ENCODE results near the gene ESYT1. TPM values are rescaled to one million over a fixed set of nuclear protein-coding genes. Genes with fewer than 3 reads are reported as not detected.

ESYT1 gene
- total and polyA plus RNA-seq, 2 donors (not counting 1 experiment from before 2014, with no cell fraction given) = 182 to 446 TPM

DNA sequence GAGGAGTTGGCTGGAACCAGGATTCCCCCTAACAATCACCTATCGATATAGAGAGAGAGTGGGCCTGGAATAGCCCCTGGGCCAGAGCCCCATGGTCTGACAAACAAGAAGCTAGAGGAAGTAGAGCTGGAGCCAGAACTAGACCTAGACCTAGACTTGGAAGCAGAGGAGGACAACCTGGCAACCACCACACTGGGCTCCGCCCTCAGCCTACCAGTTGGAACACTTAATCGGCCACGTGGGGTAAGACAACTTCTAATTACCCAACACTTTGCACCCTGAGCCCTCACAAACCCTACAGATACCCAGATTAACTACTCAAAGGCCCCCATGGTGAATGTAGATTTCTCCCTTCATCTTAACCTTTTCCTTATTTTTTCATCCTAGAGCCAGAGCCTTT is 28.3 kb upstream of the ESYT1 start:
- Histone ChIP-seq H3K79me2 (ENCODE audit: control insufficient read depth, insufficient read depth, low read length) (peaks cover 4% of the 10 kb centered on the region), H3K36me3 (ENCODE audit: control insufficient read depth, insufficient read depth, low read length) (no peaks in the 10 kb centered on the region), H3K4me3 (replicated peaks in 1 of 4; ENCODE audit: control extremely low read depth in 1 of 4, insufficient read depth in 1 of 4, low read depth in 3 of 4, low read length in 4 of 4) (no peak overlapping the region), H3K9ac (ENCODE audit: insufficient read depth, low read length) (no peak overlapping the region), H3K9me3 (ENCODE audit: control insufficient read depth, insufficient read depth, low read depth, low read length) (no peaks in the 10 kb centered on the region), H3K27me3 (ENCODE audit: control insufficient read depth, insufficient read depth, low read length) (peaks cover 22% of the 10 kb centered on the region), H3K27ac (ENCODE audit: insufficient read depth, low read length) (no peak overlapping the region), H3K4me1 (ENCODE audit: control insufficient read depth, extremely low read depth, insufficient read depth, low read length) (no peaks in the 10 kb centered on the region), H4K20me1 (ENCODE audit: control insufficient read depth, extremely low read depth, insufficient read depth, low read length) (no peaks in the 10 kb centered on the region), H3K4me2 (ENCODE audit: extremely low read depth, insufficient read depth, low read length) (no peak overlapping the region), H2AFZ (ENCODE audit: low read length) (no peak overlapping the region)
- TF ChIP-seq EZH2 (IDR thresholded peaks at IDR 0.05; ENCODE audit: low read length, missing control alignments) = no peak
- TF ChIP-seq, protein P1, sequence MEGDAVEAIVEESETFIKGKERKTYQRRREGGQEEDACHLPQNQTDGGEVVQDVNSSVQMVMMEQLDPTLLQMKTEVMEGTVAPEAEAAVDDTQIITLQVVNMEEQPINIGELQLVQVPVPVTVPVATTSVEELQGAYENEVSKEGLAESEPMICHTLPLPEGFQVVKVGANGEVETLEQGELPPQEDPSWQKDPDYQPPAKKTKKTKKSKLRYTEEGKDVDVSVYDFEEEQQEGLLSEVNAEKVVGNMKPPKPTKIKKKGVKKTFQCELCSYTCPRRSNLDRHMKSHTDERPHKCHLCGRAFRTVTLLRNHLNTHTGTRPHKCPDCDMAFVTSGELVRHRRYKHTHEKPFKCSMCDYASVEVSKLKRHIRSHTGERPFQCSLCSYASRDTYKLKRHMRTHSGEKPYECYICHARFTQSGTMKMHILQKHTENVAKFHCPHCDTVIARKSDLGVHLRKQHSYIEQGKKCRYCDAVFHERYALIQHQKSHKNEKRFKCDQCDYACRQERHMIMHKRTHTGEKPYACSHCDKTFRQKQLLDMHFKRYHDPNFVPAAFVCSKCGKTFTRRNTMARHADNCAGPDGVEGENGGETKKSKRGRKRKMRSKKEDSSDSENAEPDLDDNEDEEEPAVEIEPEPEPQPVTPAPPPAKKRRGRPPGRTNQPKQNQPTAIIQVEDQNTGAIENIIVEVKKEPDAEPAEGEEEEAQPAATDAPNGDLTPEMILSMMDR (conservative IDR thresholded peaks at IDR 0.05 in 1 of 2, IDR thresholded peaks at IDR 0.05 in 1 of 2; ENCODE audit: low read depth in 1 of 2, low read length in 2 of 2) = no peak
- no peak for DNase-seq (ENCODE audit: low read depth in 2 of 2)

DNA sequence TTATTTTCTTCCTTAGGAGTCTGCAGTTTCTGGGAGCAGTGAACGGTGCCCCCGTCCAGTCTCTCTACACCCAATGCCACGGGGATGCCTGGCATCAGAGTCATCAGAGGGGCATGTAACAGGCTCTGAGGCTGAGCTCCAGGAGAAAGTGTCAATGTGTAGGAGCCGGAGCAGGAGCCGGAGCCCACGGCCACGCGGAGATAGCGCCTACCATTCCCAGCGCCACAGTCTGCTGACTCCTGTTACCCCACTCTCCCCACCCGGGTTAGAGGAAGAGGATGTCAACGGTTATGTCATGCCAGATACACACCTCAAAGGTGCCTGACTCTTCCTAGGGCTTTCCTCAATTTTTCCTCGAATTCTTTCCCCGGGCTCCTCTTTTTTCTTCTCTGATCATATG is 27.0 kb upstream of the ESYT1 start:
- no peak overlapping the region for H3K27ac ChIP-seq (ENCODE audit: insufficient read depth, low read length)
- no peak overlapping the region for H2AFZ ChIP-seq (ENCODE audit: low read length)
- no peak overlapping the region for H3K4me3 ChIP-seq (replicated peaks in 1 of 4; ENCODE audit: control extremely low read depth in 1 of 4, insufficient read depth in 1 of 4, low read depth in 3 of 4, low read length in 4 of 4)
- no peaks in the 10 kb centered on the region for H4K20me1 ChIP-seq (ENCODE audit: control insufficient read depth, extremely low read depth, insufficient read depth, low read length)
- peaks cover 4% of the 10 kb centered on the region for H3K4me1 ChIP-seq (ENCODE audit: control insufficient read depth, extremely low read depth, insufficient read depth, low read length)
- H3K9me3 ChIP-seq (ENCODE audit: control insufficient read depth, insufficient read depth, low read depth, low read length) = no peaks in the 10 kb centered on the region
- no peak overlapping the region for H3K4me2 ChIP-seq (ENCODE audit: extremely low read depth, insufficient read depth, low read length)
- H3K79me2 ChIP-seq (ENCODE audit: control insufficient read depth, insufficient read depth, low read length) = peaks cover 17% of the 10 kb centered on the region
- H3K27me3 ChIP-seq (ENCODE audit: control insufficient read depth, insufficient read depth, low read length) = peaks cover 18% of the 10 kb centered on the region
- no peak overlapping the region for H3K9ac ChIP-seq (ENCODE audit: insufficient read depth, low read length)
- no peaks in the 10 kb centered on the region for H3K36me3 ChIP-seq (ENCODE audit: control insufficient read depth, insufficient read depth, low read length)
- DNase-seq (ENCODE audit: low read depth in 2 of 2) = no peak
- TF ChIP-seq, protein P1 (conservative IDR thresholded peaks at IDR 0.05 in 1 of 2, IDR thresholded peaks at IDR 0.05 in 1 of 2; ENCODE audit: low read depth in 1 of 2, low read length in 2 of 2) = no peak
- no peak for TF ChIP-seq EZH2 (IDR thresholded peaks at IDR 0.05; ENCODE audit: low read length, missing control alignments)

DNA sequence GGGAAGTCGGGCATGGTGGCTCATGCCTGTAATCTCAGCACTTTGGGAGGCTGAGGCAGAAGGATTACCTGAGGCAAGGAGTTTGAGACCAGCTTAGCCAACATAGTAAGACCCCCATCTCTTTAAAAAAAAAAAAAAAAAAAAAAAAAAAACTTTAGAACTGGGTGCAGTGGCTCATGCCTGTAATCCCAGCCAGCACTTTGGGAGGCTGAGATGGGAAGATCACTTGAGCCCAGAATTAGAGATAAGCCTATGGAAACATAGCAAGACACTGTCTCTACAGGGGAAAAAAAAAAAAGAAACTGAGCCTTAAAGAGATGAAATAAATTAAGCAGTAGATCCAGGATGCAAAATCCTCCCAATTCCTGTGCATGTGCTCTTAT is 25.4 kb upstream of the ESYT1 start:
- DNase-seq (ENCODE audit: low read depth in 2 of 2) = no peak
- no peaks in the 10 kb centered on the region for H3K36me3 ChIP-seq (ENCODE audit: control insufficient read depth, insufficient read depth, low read length)
- H3K4me2 ChIP-seq (ENCODE audit: extremely low read depth, insufficient read depth, low read length) = no peak overlapping the region
- H3K9me3 ChIP-seq (ENCODE audit: control insufficient read depth, insufficient read depth, low read depth, low read length) = no peaks in the 10 kb centered on the region
- H3K4me3 ChIP-seq (replicated peaks in 1 of 4; ENCODE audit: control extremely low read depth in 1 of 4, insufficient read depth in 1 of 4, low read depth in 3 of 4, low read length in 4 of 4) = no peak overlapping the region
- H4K20me1 ChIP-seq (ENCODE audit: control insufficient read depth, extremely low read depth, insufficient read depth, low read length) = no peaks in the 10 kb centered on the region
- H3K4me1 ChIP-seq (ENCODE audit: control insufficient read depth, extremely low read depth, insufficient read depth, low read length) = peaks cover 5% of the 10 kb centered on the region
- no peak overlapping the region for H3K27ac ChIP-seq (ENCODE audit: insufficient read depth, low read length)
- no peak overlapping the region for H3K9ac ChIP-seq (ENCODE audit: insufficient read depth, low read length)
- H3K79me2 ChIP-seq (ENCODE audit: control insufficient read depth, insufficient read depth, low read length) = peaks cover 31% of the 10 kb centered on the region
- no peak overlapping the region for H2AFZ ChIP-seq (ENCODE audit: low read length)
- H3K27me3 ChIP-seq (ENCODE audit: control insufficient read depth, insufficient read depth, low read length) = peaks cover 2% of the 10 kb centered on the region
- TF ChIP-seq EZH2 (IDR thresholded peaks at IDR 0.05; ENCODE audit: low read length, missing control alignments) = no peak
- TF ChIP-seq, protein P1 (conservative IDR thresholded peaks at IDR 0.05 in 1 of 2, IDR thresholded peaks at IDR 0.05 in 1 of 2; ENCODE audit: low read depth in 1 of 2, low read length in 2 of 2) = no peak

Measured in fibroblast of lung (primary cell).